Epithelial cell of proximal tubule (primary cell): Measurements from ENCODE around the gene TNKS1BP1. TPM values are rescaled to one million over a fixed set of nuclear protein-coding genes. Genes with fewer than 3 reads are reported as not detected.

Experiments used
- DNase-seq: peaks from one replicate; pipeline ENCODE4 v3.0.0-alpha.2; 2011; ENCODE audit warnings: low read depth
- H3K4me3 ChIP-seq: 2 replicates; pipeline ENCODE4 v1.5.1; 2011; ENCODE audit warnings: low read depth, mild to moderate bottlenecking, low read length
- CTCF ChIP-seq: conservative IDR thresholded peaks from 2 replicates; pipeline ENCODE4 v1.5.1; 2012; ENCODE audit warnings: low read depth, mild to moderate bottlenecking, low read length
- total RNA-seq: library from RNA; depleted of rRNA; stranded (reverse); fragments of >200 nt; gene quantifications from 2 replicates; pipeline ENCODE4 v1.2.3, GENCODE V29; 2015

The TNKS1BP1 gene
- total RNA-seq, 1 donor from 2014 or later = 65.4 TPM

DNA sequence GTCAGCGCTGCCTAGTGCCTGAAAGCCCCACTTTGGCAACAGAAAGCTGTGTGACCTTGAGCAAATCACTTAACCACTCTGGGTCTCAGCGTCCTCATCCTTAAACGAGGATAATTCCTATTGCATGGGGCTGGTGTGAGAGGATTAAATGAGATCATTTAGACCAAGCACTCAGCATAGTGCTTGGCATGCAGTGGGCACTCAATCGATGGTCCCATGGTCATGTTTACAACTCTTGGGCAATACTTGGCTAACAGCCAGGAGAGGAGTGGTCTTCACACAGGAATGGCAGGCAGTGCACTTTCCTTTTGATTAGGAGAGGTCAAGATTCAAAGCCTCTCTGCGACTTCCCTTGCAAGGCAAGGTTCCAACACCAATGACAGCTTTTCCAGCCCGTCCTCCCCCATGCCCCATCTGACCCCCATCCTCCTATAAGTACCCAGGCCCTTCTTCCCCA, 14.1 kb downstream of the TNKS1BP1 start:
- H3K4me3 ChIP-seq = peak overlapping the region; percentile 51
- no peak for DNase-seq
- TF ChIP-seq CTCF = no peak

DNA sequence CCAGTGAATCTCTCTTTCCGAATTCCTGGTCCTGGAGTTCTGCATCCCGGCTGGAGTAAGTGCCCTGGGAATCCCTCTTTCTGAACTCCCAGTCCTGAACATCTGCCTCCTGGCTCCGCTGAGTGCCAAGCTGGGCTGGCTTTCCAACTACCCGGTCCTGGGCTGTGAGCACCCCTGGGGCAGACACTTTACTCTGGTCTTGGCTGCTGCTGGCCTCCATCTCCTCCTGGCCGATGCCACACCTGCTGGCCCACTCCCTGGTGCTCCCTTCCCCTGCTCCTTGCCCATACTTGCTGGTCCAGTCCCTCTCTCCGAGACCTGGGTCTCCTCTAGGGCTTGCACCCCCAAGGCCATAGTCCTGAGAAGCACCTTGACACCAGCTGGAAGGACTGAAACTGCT, 14.7 kb downstream of the TNKS1BP1 start:
- no peak for TF ChIP-seq CTCF
- peak overlapping the region; percentile 51 for H3K4me3 ChIP-seq

DNA sequence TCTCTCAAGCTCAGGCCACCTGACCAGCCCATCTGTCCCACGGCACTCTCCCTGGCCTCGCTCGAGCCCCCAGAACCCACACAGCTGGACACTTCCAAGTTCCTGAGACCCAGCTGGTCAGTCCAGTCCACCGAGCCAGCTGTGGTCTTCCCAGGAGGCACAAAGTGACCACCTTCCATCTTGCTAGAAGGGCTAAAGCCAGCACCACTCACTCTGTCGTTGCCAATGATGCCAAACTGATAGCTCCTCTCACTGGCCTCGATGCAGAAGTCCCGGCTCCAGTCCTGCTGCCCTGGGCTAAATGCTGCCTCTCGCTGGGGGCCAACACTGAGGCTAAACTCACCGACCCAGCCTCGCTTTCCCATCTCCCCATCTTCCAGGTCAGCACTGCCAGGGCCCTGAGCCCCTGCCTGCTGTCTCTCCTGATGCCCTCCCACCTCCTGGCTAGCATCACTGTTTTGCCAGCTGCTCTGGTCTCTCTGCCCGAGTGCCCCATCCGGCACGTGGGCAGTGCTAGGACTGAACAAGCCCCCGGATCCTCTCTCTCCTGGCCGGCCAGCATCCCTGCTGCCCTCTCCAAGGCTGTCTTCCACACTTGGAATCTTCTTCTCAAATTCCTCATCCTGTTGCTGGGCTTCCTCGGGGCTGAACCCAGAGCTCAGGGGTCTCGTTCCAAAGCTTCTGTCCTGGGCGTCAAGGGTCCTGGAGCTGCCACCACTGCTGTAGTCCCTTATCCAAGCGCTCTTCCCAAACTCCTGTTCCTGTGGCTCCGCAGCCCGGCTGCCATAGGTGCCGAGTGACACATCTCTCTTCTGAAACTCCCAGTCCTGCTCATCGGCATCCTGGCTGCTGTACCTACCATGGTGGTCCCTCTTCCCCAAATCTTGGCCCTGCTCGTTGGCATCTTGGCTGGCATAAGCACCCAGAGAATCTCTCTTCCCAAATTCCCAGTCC, 15.4 kb downstream of the TNKS1BP1 start:
- no peak for DNase-seq
- TF ChIP-seq CTCF = no peak
- H3K4me3 ChIP-seq = no peak overlapping the region

More for the DNA sequence above, 14.7 kb downstream of the TNKS1BP1 start:
- no peak for DNase-seq

DNA sequence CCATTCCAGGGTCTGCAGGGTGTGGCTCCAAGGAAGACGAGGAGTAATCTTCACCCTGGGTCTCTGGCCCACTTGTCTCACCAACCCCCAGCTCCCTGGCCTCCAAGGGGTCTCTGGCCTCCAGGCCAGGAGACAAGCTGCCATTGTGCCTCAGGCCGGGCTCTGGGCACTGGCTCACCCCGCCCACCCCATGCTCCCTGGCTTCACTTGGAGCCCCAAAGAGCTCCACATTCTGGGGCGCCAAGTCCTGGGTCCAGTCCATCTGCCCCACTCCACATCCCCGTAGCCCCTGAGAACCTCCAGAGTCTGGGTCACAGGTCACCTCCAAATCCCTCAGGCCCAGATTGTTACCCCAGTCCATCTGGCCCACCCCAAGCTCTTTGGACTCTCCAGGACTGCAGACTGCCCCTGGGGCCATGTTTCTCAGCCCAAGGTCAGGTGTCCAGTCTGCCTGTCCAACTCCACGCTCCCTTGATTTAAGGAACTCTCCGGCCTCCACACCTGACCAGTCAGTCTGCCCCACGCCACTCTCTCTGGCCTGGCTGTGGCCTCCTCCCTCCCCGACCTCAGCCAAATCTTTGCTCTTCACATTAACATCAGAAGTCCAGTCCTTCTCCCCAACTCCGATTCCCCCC, 16.2 kb downstream of the TNKS1BP1 start:
- TF ChIP-seq CTCF = no peak
- H3K4me3 ChIP-seq = no peak overlapping the region
- no peak for DNase-seq

- no peak for TF ChIP-seq CTCF
- DNase-seq = no peak
- H3K4me3 ChIP-seq = no peak overlapping the region
These were observed 17.0 kb downstream of the TNKS1BP1 start for GRCh38 chr11:57307666-57308270.

- no peak for DNase-seq
- TF ChIP-seq CTCF = no peak
These were observed 17.7 kb downstream of the TNKS1BP1 start for GRCh38 chr11:57306940-57307565.

More at GRCh38 chr11:57306940-57307565, 17.7 kb downstream of the TNKS1BP1 start:
- no peak overlapping the region for H3K4me3 ChIP-seq
